K562 (cell line): ENCODE data around the gene RPP38. TPM values are rescaled to one million over a fixed set of nuclear protein-coding genes. Genes with fewer than 3 reads are reported as not detected.

Experiments used
- ATAC-seq: fragments of 200-7000 bp; cut with Tn5 transposase; 3 replicates; pipeline ENCODE4 v1.9.1; 2020; ENCODE audit warnings: moderate library complexity
- BruUV-seq: library from RNA; stranded (reverse); fragments of 400-500 nt; replicated peaks from 2 replicates; lab custom pipeline; 2021; lab: Mats Ljungman, UMichigan
- CTCF ChIA-PET: fragments of 300-600 bp; formaldehyde crosslinking; extraction: SDS; loops from one replicate; lab custom pipeline; 2021; ENCODE audit warnings: low intra/inter-chr PET ratio; lab: Yijun Ruan, JAX
- POLR2A ChIA-PET: fragments of 300-600, 350-650 bp; sonication (Branson Sonifier 250); formaldehyde crosslinking; extraction: SDS; loops from one replicate; lab custom pipeline; 2021; ENCODE audit warnings: antibody characterized with exemption, inconsistent platforms; lab: Yijun Ruan, JAX
- DNase-seq, 4 experiments: peaks; one replicate each; pipeline versions ENCODE4 v3.0.0 to v3.0.0-alpha.2; 2011 to 2018; ENCODE audit warnings: low spot score in 3 of 4, mixed read lengths in 3 of 4; ENCODE audit errors: extremely low read depth in 1 of 4
- FAIRE-seq: peaks from 2 replicates; lab custom pipeline; 2011; peaks lifted over from hg19 to GRCh38; lab: Jason Lieb, UNC
- H2AFZ ChIP-seq: 2 replicates; pipeline ENCODE4 v1.6.0; 2011; ENCODE audit warnings: low read depth, low read length, control low read depth, inconsistent platforms
- H3K27ac ChIP-seq: fragments of 200-600 bp; 3 replicates; pipeline ENCODE4 v1.8.0; 2011; ENCODE audit warnings: low read depth, mild to moderate bottlenecking, control low read depth, inconsistent platforms, low read length, moderate library complexity, mixed read lengths; ENCODE audit errors: extremely low read depth
- H3K27me3 ChIP-seq, 2 experiments: fragments of 300-600 bp in 1 of 2; 2 replicates in 1 of 2; 3 replicates in 1 of 2; pipeline versions ENCODE4 v1.6.0 to v1.8.0; 2011; ENCODE audit warnings: inconsistent platforms in 2 of 2, low read length in 2 of 2, mild to moderate bottlenecking in 1 of 2, mixed read lengths in 1 of 2, moderate library complexity in 1 of 2; ENCODE audit not compliant: control insufficient read depth in 2 of 2, insufficient read depth in 2 of 2
- H3K36me3 ChIP-seq: fragments of 300-600 bp; 3 replicates; pipeline ENCODE4 v1.8.0; 2011; ENCODE audit warnings: mild to moderate bottlenecking, low read length, inconsistent platforms; ENCODE audit not compliant: control insufficient read depth, insufficient read depth
- H3K4me1 ChIP-seq, 2 experiments: fragments of 200-600 bp in 1 of 2; replicated peaks in 1 of 2; 2 replicates in 1 of 2; 3 replicates in 1 of 2; pipeline versions ENCODE4 v1.5.1 to v1.8.0; 2011; ENCODE audit warnings: inconsistent platforms in 2 of 2, low read length in 2 of 2, mild to moderate bottlenecking in 1 of 2, mixed read lengths in 1 of 2, moderate library complexity in 1 of 2; ENCODE audit not compliant: control insufficient read depth in 2 of 2, insufficient read depth in 2 of 2
- H3K4me2 ChIP-seq: 2 replicates; pipeline ENCODE4 v1.6.1; 2011; ENCODE audit warnings: low read length, control low read depth, inconsistent platforms, mixed read lengths; ENCODE audit not compliant: insufficient read depth
- H3K4me3 ChIP-seq: fragments of 200-600 bp; sonication (generic), shearing (Covaris generic); 2 replicates; pipeline ENCODE4 v1.5.1; 2016; ENCODE audit warnings: control low read depth, inconsistent platforms
- H3K79me2 ChIP-seq: fragments of 200-600 bp; 3 replicates; pipeline ENCODE4 v1.8.0; 2011; ENCODE audit warnings: low read length, inconsistent platforms; ENCODE audit not compliant: control insufficient read depth, insufficient read depth
- H3K9ac ChIP-seq, 2 experiments: 2 replicates each; pipeline versions ENCODE4 v1.6.0 to v1.6.1; 2011; ENCODE audit warnings: low read depth in 2 of 2, low read length in 2 of 2, control low read depth in 1 of 2, inconsistent platforms in 1 of 2, mild to moderate bottlenecking in 1 of 2, mixed read lengths in 1 of 2; ENCODE audit not compliant: insufficient read depth in 1 of 2
- H3K9me1 ChIP-seq: one replicate; pipeline ENCODE4 v1.6.0; 2011; ENCODE audit warnings: inconsistent platforms, mild to moderate bottlenecking, low read length, moderate library complexity; ENCODE audit not compliant: control insufficient read depth, insufficient read depth
- H3K9me3 ChIP-seq: replicated peaks from 2 replicates; pipeline ENCODE4 v1.5.1; 2011; ENCODE audit warnings: low read depth, low read length, inconsistent platforms; ENCODE audit not compliant: control insufficient read depth, insufficient read depth
- H4K20me1 ChIP-seq: replicated peaks from 2 replicates; pipeline ENCODE4 v1.6.1; 2011; ENCODE audit warnings: low read length, inconsistent platforms, mixed read lengths; ENCODE audit not compliant: control insufficient read depth, insufficient read depth
- ASH1L ChIP-seq: fragments of 450-650 bp; IDR thresholded peaks from 2 replicates; pipeline ENCODE4 v1.6.1; 2018; ENCODE audit warnings: borderline replicate concordance, mild to moderate bottlenecking, low read depth; ENCODE audit not compliant: partially characterized antibody
- ETV5 ChIP-seq: sonication (generic); formaldehyde crosslinking; IDR thresholded peaks from 2 replicates; pipeline ENCODE4 v1.4.0; 2020; ENCODE audit warnings: low read depth, mild to moderate bottlenecking, missing genetic modification reagents
- FOXJ3 ChIP-seq: sonication (generic); formaldehyde crosslinking; IDR thresholded peaks from 2 replicates; pipeline ENCODE4 v1.4.0; 2020; ENCODE audit warnings: mild to moderate bottlenecking, missing genetic modification reagents
- GMEB1 ChIP-seq: fragments of 250-450 bp; sonication (Bioruptor Pico); IDR thresholded peaks from 2 replicates; pipeline ENCODE4 v1.4.0; 2020; ENCODE audit warnings: mild to moderate bottlenecking
- HDAC2 ChIP-seq: fragments of 450-650 bp; IDR thresholded peaks from 2 replicates; pipeline ENCODE4 v1.6.1; 2016; ENCODE audit warnings: mild to moderate bottlenecking
- PHF20 ChIP-seq: fragments of 450-650 bp; IDR thresholded peaks from 2 replicates; pipeline ENCODE4 v1.6.1; 2018; ENCODE audit not compliant: partially characterized antibody
- POLR2H ChIP-seq: IDR thresholded peaks from 2 replicates; pipeline ENCODE4 v1.6.1; 2016; ENCODE audit warnings: missing genetic modification characterization, low read depth, mild to moderate bottlenecking, control low read depth, missing compliant biosample characterization, moderate library complexity
- RAD21 ChIP-seq, 2 experiments: fragments of 250-450 bp in 1 of 2; fragments of 450-650 bp in 1 of 2; sonication (Bioruptor Pico) in 1 of 2; formaldehyde crosslinking in 1 of 2; IDR thresholded peaks in 1 of 2; conservative IDR thresholded peaks in 1 of 2; 2 replicates each; pipeline versions ENCODE4 v1.4.0 to v1.8.0; 2020 to 2022; ENCODE audit warnings: mild to moderate bottlenecking in 2 of 2, moderate library complexity in 1 of 2
- STAG1 ChIP-seq: sonication (generic); formaldehyde crosslinking; IDR thresholded peaks from 2 replicates; pipeline ENCODE4 v1.5.0; 2020; ENCODE audit warnings: missing genetic modification reagents, borderline replicate concordance
- WHSC1 ChIP-seq: IDR thresholded peaks from one replicate; pipeline ENCODE4 v1.6.1; 2012; ENCODE audit warnings: low read length, control low read depth, inconsistent platforms
- YBX1 ChIP-seq: fragments of 450-650 bp; IDR thresholded peaks from 2 replicates; pipeline ENCODE4 v1.7.1; 2016; ENCODE audit warnings: mild to moderate bottlenecking
- ZNF395 ChIP-seq: fragments of 200-800 bp; sonication (Bioruptor generic); IDR thresholded peaks from 2 replicates; pipeline ENCODE4 v1.6.1; 2017; ENCODE audit warnings: missing genetic modification characterization, missing compliant biosample characterization
- ZNF57 ChIP-seq: fragments of 450-650 bp; formaldehyde crosslinking; IDR thresholded peaks from 2 replicates; pipeline ENCODE4 v1.4.0; 2020; ENCODE audit warnings: mild to moderate bottlenecking, moderate library complexity
- WGBS: fragments of 100-300 bp; shearing (Covaris generic); methylation state at CpG from one replicate; pipeline ENCODE4 v1.1.6; 2016; ENCODE audit warnings: low coverage, mixed read lengths; ENCODE audit not compliant: insufficient coverage; ENCODE audit errors: missing lambda C conversion rate; 5-methylcytosine and 5-hydroxymethylcytosine counted together
- in situ Hi-C: fragments of 300-500 bp; cut with MboI; formaldehyde crosslinking; loops from 4 replicates; pipeline ENCODE4 v1.15.0; 2018; ENCODE audit warnings: inconsistent platforms, mixed read lengths
- intact Hi-C: fragments of 100-400 bp; cut with micrococcal nuclease; formaldehyde crosslinking; loops from 2 replicates; pipeline ENCODE4 v1.14.2; 2022
- polyA plus RNA-seq, 8 experiments: library from polyadenylated mRNA; depleted of rRNA in 4 of 8; stranded (reverse) in 5 of 8; unstranded in 3 of 8; fragments of >200 nt; fragmentation: Nextera tagmentation in 2 of 8; fragmentation: Illumina TruSeq in 1 of 8; extraction: Ambion mirVana in 2 of 8; extraction: Trizol in 1 of 8; gene quantifications; 2 replicates each; pipeline versions ENCODE4 v1.2.1 to v1.2.3, GENCODE V29; 2011 to 2014; ENCODE audit warnings: inconsistent platforms in 1 of 8, missing spikeins in 1 of 8
- total RNA-seq, 7 experiments: library from RNA; depleted of rRNA in 6 of 7; stranded (reverse); fragments of >200 nt in 6 of 7; fragmentation: Illumina TruSeq in 2 of 7; extraction: Trizol in 2 of 7; gene quantifications; 2 replicates each; pipeline versions ENCODE4 v1.2.1 to v1.2.3, GENCODE V29; 2011 to 2021; ENCODE audit warnings: low replicate concordance in 1 of 7
- TF ChIP-seq, protein P1 (sequence below): sonication (generic); formaldehyde crosslinking; IDR thresholded peaks from 2 replicates; pipeline ENCODE4 v1.8.1; 2023; ENCODE audit warnings: mild to moderate bottlenecking, missing genetic modification reagents, moderate library complexity
- TF ChIP-seq, protein P2 (sequence below): fragments of 450-650 bp; formaldehyde crosslinking; IDR thresholded peaks from 2 replicates; pipeline ENCODE4 v1.4.0; 2022; ENCODE audit warnings: missing genetic modification characterization

Gene RPP38
- total and polyA plus RNA-seq, 9 of the 15 experiments (the other 6 are each of a cell fraction or from before 2014, with no cell fraction given): 26.3 to 58.6 (median 33.8) TPM

- FAIRE-seq (no peak), ATAC-seq (no peak), DNase-seq (no peak)
- no peaks in the 10 kb centered on the region for H4K20me1 ChIP-seq
- BruUV-seq: no TSS peak
- WGBS: 73% methylated on average over 5 of the region's 5 CpGs
- H3K27me3 ChIP-seq: no peaks in the 10 kb centered on the region
- in situ Hi-C loops (no loop called here), intact Hi-C loops (no loop called here)
- H3K4me1 ChIP-seq: no peaks in the 10 kb centered on the region
- H3K36me3 ChIP-seq: peaks cover 10% of the 10 kb centered on the region; the same call in 2 of the 3 replicates
- TF ChIP-seq GMEB1 (CRISPR knock-in tag): no peak
- TF ChIP-seq PHF20: no peak
- TF ChIP-seq ETV5: no peak
- TF ChIP-seq, protein P1, sequence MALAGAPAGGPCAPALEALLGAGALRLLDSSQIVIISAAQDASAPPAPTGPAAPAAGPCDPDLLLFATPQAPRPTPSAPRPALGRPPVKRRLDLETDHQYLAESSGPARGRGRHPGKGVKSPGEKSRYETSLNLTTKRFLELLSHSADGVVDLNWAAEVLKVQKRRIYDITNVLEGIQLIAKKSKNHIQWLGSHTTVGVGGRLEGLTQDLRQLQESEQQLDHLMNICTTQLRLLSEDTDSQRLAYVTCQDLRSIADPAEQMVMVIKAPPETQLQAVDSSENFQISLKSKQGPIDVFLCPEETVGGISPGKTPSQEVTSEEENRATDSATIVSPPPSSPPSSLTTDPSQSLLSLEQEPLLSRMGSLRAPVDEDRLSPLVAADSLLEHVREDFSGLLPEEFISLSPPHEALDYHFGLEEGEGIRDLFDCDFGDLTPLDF (CRISPR knock-in tag): no peak
- TF ChIP-seq YBX1: no peak
- no peak for TF ChIP-seq WHSC1
- TF ChIP-seq HDAC2: no peak
- no peak for TF ChIP-seq ASH1L
- no peak for TF ChIP-seq POLR2H (tag)
- TF ChIP-seq RAD21 (CRISPR knock-in tag; conservative IDR thresholded peaks at IDR 0.05 in 1 of 2, IDR thresholded peaks at IDR 0.05 in 1 of 2): no peak
- TF ChIP-seq ZNF57: no peak
- no peak for TF ChIP-seq ZNF395 (CRISPR knock-in tag)
- TF ChIP-seq FOXJ3 (CRISPR knock-in tag): no peak
- no peak for TF ChIP-seq STAG1 (CRISPR knock-in tag)
- TF ChIP-seq, protein P2, sequence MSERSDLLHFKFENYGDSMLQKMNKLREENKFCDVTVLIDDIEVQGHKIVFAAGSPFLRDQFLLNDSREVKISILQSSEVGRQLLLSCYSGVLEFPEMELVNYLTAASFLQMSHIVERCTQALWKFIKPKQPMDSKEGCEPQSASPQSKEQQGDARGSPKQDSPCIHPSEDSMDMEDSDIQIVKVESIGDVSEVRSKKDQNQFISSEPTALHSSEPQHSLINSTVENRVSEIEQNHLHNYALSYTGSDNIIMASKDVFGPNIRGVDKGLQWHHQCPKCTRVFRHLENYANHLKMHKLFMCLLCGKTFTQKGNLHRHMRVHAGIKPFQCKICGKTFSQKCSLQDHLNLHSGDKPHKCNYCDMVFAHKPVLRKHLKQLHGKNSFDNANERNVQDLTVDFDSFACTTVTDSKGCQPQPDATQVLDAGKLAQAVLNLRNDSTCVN (CRISPR knock-in tag): no peak
- CTCF ChIA-PET: no interaction called here
- POLR2A ChIA-PET: no interaction called here
- no peak overlapping the region for H3K4me3 ChIP-seq
- H3K9ac ChIP-seq: no peak overlapping the region
- no peak overlapping the region for H2AFZ ChIP-seq
- no peaks in the 10 kb centered on the region for H3K9me3 ChIP-seq
- no peak overlapping the region for H3K27ac ChIP-seq
- H3K9me1 ChIP-seq: no peaks in the 10 kb centered on the region
- H3K79me2 ChIP-seq: no peaks in the 10 kb centered on the region
- H3K4me2 ChIP-seq: no peak overlapping the region
These were observed 23.4 kb downstream of the RPP38 start for GRCh38 chr10:15120523-15120922.
